NCI-H524 (cell line): Measurements from ENCODE around the gene GRPEL2.

Source experiments
- DNase-seq, 2 experiments: peaks; one replicate each; lab custom pipeline; 2025; lab: John Stamatoyannopoulos, UW

GRPEL2 gene

GRCh38 chr5:149319174-149319573, 26.1 kb upstream of the GRPEL2 start:
- no peak for DNase-seq

- DNase-seq: peak; percentile 61 to 80
These were observed 24.4 kb upstream of the GRPEL2 start for GRCh38 chr5:149320791-149321330.

GRCh38 chr5:149322518-149322917, 22.8 kb upstream of the GRPEL2 start:
- no peak for DNase-seq

- no peak for DNase-seq
These were observed 22.1 kb upstream of the GRPEL2 start for GRCh38 chr5:149323210-149323609.

- DNase-seq: no peak
These were observed 21.6 kb upstream of the GRPEL2 start for GRCh38 chr5:149323621-149324205.

GRCh38 chr5:149324641-149325040, 20.7 kb upstream of the GRPEL2 start:
- DNase-seq: no peak

- no peak for DNase-seq
These were observed 20.0 kb upstream of the GRPEL2 start for GRCh38 chr5:149325166-149325735.

GRCh38 chr5:149325894-149326293, 19.4 kb upstream of the GRPEL2 start:
- no peak for DNase-seq

- peak in 1 of 2 experiments; percentile 6 for DNase-seq
These were observed 18.7 kb upstream of the GRPEL2 start for GRCh38 chr5:149326611-149327010.

- no peak for DNase-seq
These were observed 17.1 kb upstream of the GRPEL2 start for GRCh38 chr5:149328177-149328576.

- no peak for DNase-seq
These were observed 11.4 kb upstream of the GRPEL2 start for GRCh38 chr5:149333711-149334443.

GRCh38 chr5:149337736-149338135, 7.6 kb upstream of the GRPEL2 start:
- DNase-seq: peak; percentile 80 to 93

GRCh38 chr5:149338364-149338763, 6.9 kb upstream of the GRPEL2 start:
- DNase-seq: no peak

- peak; percentile 42 to 72 for DNase-seq
These were observed 4.4 kb upstream of the GRPEL2 start for GRCh38 chr5:149340920-149341319.

GRCh38 chr5:149341876-149342275, 3.4 kb upstream of the GRPEL2 start:
- peak; percentile 60 to 89 for DNase-seq

- no peak for DNase-seq
These were observed 1.1 kb upstream of the GRPEL2 start for GRCh38 chr5:149344151-149344550.

- no peak for DNase-seq
These were observed 558 bp downstream of the GRPEL2 start for GRCh38 chr5:149345892-149346222.

GRCh38 chr5:149348518-149348917, 3.2 kb downstream of the GRPEL2 start:
- no peak for DNase-seq

- DNase-seq: no peak
These were observed 4.1 kb downstream of the GRPEL2 start for GRCh38 chr5:149349382-149349781.

GRCh38 chr5:149352169-149352568, 6.9 kb downstream of the GRPEL2 start:
- DNase-seq: no peak

- DNase-seq: no peak
These were observed 8.6 kb downstream of the GRPEL2 start for GRCh38 chr5:149353911-149354310.

GRCh38 chr5:149355688-149356087, 10.4 kb downstream of the GRPEL2 start:
- no peak for DNase-seq

- no peak for DNase-seq
These were observed 11.1 kb downstream of the GRPEL2 start for GRCh38 chr5:149356391-149356790.
